AG08396 (cell line): ENCODE measurements around the gene KIF1A.

Experiments
- DNase-seq: peaks from one replicate; pipeline ENCODE4 v3.0.0; 2012; ENCODE audit warnings: low spot score, mixed read lengths

KIF1A gene

DNA sequence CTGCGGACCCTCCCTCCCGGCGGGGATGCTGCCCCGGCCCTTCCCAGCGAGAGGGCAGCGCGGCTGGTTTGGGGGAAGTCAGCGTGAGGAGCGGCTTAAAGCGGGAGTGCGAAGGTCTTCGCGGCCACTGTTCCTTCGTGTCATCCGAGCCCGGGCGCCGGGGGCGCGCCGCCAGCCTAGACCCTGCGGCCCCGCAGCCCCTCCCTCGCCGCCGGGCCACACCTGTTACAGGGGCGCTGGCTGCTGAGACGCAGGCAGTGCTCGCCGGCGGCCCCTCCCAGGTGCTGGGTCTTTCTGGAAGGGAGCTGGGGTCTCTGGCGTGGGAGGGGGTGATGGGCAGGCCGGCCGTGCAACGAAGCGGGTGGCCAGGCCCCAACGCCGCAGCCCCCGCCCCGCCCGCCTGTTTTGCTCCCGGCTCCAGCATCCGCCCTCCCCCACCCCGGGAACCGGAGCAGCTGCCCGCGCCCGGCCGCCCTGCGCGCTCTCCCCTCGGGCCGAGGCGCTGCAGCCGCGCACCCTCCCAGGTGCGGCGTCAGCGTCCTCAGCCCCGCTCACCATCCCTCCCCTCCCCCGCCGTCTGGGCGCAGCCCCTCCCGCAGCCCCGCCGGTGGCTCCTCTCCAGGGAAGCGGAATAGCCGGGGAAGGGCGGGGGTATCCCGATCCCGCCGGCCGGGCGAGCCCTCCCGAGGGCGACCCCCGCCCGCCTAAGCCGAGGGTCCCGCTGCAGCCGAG is 727 bp downstream of the KIF1A start:
- DNase-seq, result no peak

DNA sequence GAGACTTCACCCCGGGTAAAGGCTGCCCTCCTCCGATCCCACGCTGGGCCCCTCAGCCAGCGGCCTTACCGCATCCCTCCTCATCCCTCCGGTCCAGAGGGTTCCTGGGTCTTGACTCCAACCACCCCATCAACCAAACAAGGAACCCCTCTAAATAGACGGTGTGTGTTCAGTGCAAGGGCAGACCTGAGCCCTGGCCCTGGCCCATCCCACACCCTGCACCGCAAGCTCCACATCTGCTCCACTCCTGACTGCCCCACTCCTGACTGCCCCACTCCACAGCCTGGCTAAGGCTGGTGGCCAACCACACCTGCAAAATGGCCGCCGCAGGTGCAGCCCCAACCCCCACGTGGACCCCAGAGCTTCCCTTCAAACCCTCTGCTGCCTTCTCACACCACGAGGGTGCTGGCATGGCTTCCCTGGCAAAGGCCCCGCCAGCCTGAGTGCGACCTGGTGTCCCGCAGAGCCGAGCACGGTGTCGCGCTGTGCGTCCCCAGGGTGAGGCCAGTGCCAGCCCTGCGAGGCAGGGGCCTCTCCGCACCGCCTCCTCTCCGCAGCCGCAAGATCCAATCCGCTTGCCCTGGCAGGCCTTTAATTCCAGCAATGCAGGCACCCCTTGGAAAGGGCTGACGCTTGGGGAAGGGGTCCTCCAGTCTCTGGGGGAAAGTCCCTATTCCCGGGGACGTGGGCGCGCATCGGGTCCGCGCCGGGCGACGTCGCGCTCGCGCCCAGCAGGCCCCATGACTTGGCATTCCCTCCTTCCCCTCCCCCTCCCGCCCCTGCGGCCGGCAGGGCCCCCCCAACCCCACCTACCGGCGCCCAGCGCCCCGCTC is 1.5 kb downstream of the KIF1A start:
- DNase-seq, result no peak

DNA sequence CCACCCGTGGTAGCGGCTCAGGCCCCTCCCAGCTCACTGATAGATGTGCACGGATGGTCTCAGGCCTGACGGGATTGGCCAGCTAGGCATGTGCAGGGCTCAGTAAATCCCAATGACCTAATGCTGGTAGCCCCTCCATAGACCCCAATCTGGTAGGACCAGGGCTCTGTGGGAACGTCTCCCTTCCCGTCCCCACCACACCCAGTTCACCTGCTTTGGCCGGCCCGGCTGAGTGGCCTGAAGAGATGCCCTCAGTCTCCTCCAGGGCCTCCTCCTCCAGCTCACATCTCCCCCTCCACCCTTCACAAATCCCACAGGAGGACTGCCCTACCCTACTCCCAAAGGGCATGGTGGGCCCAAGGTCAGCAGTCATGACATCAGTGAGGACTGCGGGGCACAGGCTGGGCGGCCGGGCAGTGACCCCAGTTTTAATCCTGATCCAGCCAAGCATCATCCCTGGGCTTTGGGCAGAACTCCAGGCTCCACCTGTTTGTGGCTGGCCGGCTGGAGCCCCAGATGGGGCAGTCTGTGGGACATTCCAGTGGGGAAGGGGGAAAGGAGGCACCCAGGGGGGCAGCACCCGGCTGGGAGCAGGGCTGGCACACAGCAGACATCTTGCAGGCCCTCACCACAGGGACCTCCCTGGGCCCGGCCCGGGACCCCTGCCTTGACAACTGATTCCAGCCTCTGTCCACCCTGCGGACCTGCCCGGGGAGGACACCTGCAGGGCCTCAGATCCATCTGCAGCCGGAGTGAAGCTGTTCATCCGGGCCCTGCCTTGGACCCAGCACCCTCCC is 2.3 kb downstream of the KIF1A start:
- no peak for DNase-seq

DNA sequence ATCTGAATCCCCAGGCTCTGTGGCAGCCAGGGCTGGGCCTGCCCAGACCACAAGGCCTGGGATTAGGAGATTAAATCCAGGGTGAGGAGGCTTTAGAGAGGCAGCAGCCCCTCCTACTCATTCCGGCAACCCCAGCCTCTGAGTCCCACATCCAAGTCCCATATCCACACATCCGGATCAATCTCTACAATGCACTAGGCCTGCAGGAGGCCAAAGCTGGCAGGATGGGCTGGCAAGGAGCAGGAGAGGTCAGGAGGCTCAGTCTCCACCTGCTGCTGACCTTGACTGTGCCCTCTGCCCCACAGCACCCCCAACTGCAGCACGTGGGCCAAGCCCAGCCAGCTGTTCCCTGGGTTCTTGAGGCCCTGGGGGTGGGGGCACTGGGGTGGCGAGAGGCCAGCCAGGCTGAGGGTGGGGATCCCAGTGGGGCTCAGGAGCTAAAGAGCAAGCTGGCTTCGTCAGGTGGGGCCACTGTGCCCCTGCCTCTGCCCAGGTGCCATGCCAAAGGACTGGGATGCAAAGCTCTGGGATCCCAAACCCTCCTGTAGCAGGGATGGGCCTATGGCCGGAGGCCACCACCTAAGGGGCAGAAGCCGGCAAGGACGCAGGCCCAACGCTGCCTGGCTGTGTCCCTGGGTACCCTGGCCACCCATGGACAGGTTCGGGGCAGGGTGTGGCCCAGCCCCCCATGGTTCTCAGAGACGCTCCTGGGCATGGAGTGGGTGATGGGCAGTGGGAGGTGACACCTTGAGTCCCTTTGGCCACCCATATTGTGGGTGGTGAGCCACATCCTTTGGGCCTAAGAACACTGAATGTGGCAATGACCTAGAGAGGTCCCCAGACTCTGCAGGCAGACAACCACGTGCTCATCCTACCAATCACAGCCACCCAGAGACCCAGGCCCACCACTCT is 3.2 kb downstream of the KIF1A start:
- DNase-seq, result no peak

DNA sequence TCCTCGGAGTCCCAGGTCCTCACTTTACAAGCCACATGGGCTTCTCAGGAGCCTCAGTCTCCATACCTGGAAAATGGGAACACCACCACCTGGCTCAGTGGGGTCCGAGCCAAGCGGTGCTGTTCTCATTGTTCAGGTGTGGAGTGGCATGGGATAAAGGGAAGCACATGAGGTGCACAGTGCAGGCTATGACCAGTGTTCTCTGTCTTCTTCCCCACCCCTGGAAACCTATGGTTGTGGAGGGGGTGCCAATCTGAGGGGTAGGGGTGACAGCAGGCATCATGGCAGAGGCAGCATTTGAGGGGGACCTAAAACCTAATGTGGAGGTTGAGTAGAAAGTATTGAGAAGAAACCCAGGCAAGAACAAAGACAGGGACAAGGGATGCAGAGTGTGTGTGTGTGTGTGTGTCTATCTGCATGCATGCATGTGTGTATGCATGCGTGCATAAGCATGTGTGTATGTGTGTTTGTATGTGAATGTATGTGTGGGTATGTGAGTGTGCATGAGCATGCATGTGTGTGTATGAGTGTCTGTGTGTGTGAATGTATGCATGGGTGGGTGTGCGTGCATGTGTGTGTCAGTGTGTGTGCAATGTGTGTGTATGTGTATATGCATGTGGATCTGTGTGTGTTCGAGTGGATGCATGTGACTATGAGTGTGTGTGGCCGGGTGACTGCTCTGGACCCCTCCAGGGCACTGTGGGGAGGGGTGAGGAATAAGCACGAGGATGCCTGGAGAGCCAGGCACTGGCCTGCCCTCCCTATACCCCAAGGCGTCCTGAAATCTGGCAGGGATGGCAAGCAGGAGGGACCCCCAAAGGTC is 4.0 kb downstream of the KIF1A start:
- no peak for DNase-seq

DNA sequence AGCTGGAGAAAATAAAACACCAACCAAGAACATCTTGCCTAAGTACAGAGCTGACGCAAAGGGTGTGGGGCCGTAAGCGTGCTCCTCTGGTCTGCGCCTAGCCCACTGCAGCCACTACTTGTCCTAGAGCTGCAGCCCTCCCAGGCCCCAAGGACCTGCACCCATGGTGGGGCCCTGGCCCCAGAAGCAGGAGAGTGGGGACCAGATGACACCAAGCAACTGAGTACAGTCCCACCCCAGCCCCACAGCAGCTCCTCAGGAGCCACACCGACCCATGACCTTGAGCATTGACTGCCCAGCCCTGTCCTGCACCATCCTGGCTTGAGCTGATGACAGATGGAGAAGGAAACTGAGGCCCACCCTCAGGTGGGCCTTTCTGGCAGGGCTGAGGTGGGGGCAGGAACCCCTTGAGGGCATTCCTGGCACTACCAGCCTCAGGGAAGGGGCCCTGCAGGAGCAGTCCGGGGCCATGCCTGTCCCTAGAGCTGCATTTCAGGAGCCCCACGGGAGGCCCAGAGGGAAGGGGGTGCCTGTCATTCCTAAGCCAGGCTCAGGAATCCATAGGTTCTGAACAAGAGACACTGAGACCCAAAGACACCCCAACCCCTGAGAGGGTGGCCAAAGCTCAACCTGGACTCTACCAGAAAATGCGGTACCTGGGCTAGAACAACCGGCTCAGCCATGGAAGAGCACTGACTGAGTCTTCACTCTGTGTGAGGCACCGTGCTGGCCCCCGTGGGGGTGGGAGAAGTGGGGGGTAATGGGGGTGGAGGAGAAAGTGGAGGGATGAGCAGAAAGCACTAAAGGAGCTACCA is 4.9 kb downstream of the KIF1A start:
- DNase-seq, result no peak

DNA sequence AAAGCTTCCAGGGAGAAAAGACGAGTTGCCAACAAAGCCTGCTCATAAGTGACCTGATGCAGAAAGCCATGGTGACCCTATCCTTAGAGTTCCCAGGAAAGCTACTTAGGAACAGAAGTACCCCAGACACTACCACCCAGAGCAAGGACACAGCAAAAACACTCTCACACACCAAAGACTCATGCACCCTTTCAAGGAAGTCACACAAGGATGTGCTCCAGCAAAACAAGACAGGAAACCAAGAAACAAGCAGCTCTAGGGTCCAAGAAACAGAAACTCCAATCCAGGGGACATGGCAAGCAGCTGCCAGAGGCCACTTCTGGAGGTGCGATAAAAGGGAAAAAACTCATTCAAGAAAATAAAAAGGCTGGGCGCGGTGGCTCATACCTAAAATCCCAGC is 5.7 kb downstream of the KIF1A start:
- DNase-seq, result no peak

DNA sequence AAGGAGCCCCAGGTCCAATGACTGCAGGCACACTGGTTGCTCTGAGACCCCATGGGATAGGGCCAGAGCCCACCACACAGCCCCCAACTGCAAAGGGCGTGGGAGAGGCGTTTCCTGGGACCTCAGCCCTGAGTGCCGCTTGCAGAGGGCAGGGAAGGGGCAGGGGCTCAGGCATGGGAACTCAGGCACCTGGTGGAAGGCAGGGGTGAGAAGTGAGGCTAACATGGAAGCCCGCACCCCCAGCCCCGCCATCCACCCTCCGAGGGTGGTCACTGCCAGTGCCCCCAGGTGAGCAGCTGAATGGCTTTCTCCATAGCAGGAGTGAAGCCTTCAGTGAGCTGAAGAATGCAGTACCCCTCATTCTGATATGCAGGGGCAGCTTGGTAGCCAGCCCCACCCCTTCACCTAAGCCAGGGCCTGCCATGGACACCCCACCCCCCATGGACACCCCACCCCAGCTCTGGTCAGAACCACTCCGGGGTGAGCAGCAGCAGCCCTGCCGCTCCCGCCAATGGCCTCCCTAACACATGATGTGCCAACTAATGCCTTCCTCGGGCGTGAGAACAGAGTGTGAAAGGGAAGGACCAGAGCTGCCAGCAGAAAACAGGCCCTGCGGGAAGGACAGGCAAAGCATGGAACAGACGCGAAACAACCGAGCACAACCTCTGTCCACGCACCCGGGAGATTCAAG is 6.6 kb downstream of the KIF1A start:
- no peak for DNase-seq

DNA sequence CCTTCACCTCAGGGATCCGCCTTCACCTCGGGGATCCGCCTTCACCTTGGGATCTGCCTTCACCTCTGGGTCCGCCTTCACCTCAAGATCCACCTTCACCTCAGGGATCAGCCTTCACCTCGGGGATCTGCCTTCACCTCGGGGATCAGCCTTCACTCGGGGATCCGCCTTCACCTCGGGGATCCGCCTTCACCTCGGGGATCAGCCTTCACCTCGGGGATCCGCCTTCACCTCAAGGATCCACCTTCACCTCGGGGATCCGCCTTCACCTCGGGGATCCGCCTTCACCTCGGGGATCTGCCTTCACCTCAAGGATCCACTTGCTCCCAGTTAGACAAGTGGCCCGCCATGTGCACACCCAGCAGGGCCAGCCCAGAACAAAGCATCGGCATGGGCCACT is 7.3 kb downstream of the KIF1A start:
- DNase-seq, result no peak

DNA sequence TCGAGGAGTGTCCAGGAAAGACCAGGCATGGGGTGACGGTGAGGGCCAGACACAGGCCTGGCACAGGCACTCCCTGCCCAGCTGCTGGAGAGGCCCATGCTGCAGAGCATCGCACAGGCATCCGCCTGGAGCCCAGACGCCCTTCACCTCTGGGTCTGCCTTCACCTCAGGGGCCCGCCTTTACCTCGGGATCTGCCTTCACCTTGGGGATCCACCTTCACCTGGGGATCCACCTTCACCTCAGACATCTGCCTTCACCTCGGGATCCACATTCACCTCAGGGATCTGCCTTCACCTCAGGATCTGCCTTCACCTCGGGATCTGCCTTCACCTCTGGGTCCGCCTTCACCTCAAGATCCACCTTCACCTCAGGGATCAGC is 7.7 kb downstream of the KIF1A start:
- DNase-seq, result no peak

DNA sequence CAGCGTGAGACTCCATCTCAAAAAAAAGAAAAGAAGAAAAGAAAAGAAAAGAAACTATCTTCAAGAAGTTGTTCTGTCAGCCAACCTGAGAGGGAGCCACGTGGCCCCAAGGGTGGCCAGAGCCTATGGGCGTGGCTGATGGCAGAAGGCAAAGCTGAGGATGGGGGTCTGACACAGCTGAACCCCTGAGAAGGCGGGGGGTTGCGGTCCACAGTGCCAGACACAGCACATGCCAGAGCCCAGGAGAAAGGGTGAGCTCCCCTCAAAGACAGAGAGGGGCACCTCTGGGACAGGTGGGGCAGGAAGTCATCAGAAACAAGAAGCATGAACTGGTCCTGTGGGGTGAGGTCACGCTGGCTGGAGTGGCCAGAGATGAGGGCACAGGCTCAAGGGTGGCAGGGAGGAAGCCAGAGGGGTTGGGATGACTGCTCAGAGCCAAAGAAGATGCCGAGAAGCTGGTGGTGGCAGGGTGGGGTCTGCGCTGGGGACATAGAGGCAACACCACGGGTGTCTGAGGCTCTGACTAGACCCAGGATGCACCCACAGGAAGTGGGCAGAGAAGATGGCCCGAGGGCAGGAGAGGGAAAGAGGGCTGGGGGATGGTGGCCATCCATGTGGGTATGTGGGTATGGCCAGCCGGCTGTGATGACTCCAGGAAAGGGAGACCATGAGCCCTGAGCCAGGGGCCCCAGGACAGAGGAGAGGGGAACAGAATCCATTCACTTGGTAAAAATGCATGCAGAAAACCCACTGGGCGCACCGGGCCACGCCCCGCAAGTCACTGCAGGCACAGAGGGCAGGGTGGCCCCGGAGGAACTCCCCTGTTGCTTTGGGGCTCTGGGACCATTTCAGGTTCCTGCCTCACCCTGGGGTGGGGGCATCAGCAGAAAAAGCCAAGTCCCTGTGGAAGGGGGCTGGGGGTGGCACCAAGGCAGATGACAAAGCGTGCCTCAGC is 8.4 kb downstream of the KIF1A start:
- no peak for DNase-seq

DNA sequence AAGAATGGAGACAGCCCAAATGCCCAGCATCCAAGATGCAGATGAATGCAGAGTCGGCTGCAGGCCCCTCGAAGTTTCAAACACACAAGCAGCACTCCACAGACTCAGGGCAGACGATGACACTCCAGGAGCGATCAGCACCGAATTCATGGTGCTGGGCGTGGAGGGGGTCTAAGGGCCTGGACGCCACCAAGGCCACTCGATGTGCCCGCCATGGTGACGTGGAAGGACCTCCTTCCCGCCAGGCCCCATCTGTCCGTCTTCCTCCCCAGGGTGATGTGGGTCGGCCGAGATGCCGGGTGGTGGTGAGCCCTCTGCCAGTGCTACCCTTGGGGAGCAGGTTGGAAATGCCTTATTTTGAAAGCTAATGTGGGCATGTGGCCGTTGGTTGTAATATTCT is 9.4 kb downstream of the KIF1A start:
- no peak for DNase-seq

DNA sequence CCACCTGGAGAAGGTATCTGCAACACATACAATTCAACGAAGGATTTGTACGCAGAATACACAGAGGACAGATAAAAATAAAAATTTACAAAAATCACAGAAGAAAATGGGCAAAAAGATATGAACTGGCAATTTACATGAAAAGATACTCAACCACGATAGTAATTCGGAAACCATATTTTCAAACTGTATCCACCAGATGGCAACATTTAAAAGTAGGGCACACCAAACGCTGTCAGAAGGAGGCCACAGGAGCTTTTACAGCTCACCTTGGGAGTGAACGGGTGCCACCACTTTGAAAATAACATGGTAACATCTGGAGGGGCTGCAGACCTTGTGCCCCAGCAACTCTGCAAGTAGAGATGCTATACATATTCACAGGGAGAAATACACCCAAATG is 9.8 kb downstream of the KIF1A start:
- DNase-seq, result no peak

DNA sequence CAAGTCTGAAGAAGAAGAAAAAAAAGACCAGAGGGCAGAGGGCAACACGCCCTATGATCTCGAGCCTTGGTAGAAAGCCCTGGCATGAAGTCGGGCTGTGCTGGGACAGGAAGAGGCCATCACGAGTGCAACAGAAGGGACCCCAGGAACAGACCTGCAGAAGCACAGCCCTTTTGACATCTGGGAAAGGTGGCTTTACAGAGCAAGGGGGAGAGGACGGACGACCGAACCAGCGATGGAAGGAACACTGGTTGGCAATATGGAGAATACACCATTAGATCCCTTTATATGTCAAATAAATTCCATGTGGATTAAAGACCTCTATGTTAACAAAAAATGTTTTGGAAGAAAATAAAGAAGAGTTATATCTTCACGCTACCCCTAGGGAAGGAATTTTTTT is 10.7 kb downstream of the KIF1A start:
- no peak for DNase-seq

DNA sequence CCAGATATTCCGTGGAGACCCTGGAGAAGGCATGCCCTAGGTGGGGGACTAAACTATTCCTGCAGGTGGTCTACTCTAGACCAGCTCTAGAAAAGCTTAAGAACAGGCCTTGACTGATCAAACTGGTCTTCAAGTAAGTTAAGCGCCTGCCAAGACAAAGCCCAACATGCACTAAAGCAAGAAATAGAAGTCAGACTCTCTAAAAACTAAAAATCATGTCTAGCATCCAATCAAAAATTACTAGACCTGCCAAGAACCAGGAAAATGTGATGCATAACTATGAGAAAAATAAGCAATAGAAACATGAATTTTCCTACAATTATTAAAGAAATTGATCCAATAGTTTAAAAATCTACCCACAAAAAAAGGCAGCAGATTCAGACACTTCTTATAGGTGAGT is 13.6 kb downstream of the KIF1A start:
- DNase-seq, result no peak

DNA sequence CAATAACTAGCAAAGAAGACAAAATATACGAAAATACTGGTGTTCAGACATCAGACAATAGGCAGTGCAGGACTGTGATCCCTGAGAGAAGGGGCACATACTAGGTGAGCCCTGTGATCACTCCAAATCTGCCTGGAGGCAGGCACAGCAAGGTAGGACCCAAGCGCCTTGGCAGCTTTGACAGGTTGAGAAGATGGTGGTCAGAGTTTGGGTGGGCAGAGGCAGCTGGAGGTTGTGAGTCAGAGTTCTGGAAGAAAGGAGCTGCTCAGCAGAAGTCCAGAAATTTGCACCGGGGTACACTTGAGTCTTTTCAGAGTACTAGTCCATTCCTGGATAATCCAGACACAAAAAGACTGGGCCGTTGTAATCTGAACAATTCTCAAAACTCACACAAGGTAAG is 14.0 kb downstream of the KIF1A start:
- DNase-seq, result no peak

DNA sequence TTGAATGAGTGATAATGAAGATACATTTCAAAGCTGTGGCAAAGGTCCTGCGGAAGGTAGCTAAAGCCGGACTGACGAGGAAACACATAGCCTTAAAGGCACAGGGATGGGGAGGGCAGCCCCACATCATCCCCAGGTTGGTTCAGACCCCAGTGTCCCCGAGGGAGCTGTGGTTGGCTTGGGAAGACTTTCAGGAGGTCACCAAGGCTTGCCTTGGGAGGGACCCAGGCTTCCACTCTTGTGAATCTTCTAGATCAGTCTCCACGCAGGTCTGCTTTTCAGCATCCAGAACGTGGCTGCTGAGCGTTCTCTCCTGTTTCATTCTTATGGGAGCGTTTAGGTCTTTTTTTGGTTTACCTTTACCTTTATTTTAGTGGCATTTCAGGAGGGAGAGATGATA is 16.8 kb downstream of the KIF1A start:
- DNase-seq, result no peak
